HUDEP-2 (cell line): ENCODE results near the gene ILF2.
A peak's percentile ranks its signal among the peaks of the same experiment; 100 is the strongest.

Source experiments
- DNase-seq, 76 experiments: peaks; one replicate each; lab custom pipeline; 2025; ENCODE audit not compliant: unreplicated experiment in 76 of 76; lab: John Stamatoyannopoulos, UW

Gene ILF2

DNA sequence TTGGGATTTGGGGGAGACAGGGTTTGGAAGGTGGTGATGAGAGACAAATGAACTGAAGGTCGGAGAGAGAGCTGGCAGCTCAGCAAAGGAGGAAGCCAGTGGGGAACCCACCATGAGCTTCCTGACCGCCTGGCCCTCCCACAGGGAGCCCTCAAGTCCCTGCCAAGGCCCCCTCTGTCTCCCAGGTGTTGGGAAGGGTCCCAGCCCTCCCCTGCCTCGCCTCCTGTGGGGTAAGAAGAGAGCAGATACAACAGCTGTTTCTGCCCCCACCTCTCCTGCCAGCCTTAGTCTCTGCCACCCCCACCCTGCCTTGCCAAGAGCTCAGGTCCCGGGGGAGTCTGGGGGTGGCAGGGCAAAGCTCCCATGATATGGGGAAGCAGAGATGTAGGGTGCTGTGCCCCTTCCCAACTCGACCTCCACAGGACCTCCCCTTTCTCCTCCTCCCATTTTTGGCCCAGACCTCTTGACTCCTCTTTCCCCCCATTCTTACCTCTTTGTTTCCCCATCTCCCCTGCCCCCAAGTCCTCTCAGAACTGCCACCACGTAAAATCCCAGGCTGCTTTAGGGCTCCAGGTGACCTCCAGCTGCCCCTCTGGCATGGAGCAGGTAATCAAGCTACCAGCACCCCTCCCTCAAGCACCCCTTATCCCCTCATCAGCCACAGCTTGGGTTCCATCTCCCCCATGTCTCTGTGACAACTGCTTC is 42.0 kb downstream of the ILF2 start:
- DNase-seq, result no peak

DNA sequence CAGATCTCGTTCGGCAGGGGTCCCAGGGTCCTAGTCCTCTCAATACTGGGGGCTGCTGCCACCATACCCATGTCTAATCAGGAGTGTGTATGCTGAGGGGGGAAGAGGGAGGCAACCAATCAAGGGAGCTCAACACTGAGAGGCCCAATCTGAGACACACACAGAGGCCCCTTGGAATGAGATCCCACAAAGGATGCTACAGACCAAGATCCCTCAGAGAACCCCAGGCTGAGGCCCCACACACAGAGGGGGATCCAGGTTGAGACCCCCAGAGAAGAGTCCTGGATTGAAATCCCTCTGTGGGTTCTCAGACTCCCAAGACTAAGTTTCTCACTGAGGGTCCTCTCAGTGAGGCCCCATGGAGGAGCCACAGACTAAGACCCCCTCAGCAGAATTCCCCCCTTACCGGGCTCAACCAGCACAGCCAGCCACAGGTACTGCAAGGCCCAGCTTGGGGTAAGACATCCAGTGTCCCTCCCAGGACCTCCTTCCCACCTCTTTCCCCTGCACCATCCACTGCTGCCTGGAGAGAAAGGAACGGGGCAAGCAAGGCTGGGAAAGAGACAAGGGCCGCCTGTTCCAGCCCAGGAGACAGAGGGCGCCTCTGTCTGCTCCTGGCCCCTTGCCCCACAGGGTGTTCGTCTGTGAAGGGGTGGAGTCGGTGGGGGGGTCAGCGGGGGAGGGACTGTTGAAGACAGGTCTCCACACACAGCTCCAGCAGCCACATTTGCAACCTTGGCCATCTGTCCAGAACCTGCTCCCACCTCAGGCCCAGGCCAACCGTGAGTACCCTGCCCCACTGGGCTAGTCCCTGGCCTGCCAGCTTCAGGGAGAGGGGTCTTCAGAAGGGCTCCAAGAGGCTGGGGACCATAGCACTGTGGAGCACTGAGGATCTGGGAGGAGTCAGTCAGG is 42.8 kb downstream of the ILF2 start, which contains the start of gene S100A1:
S100A1 (plus strand) TSS at position 720 of the 912 bp plus-strand sequence. CDS start 2,088 bp downstream, outside the sequence.
- DNase-seq, result peak in 29 of 76 experiments; percentile 7 to 63 (median 27)

DNA sequence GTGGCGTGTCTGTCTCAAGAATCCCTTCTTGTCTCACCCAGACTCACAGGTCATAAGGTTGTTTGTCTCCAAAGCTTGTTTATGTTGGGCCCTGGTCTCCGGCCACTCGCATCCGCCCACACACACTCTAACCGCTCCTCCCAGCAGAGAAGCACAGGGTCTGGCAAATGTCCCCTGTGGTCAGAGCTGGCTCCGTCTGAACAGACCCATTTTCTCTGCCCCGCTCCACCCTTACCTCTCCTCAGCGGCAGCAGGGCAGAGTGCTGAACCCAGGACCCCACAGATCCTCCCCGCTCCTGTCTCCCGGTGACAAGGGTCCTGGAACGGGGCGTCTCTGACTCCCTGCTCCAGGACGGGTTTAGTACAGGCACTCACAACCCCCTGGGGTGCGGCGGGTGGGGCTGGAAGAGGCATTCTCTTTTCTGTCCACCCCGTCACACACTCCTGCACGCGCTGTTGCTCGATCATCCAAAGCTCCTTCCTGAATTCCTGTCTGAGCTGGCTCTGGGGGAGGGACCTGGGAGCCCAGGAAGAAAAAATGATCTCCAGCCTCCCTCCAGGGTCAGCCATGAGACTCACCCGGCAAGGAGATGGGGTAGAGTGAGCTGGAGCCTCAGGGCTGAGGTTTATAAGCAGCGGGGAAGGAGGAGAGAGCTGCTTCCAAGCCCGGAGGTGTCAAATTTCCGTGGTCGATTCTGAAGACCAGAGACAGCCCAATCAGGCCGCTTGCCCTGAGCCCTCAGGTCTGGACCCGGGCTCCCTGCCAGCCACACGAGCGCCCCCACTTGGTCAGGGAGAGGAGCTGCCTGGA is 43.7 kb downstream of the ILF2 start, which contains the start of gene S100A13:
S100A13 (minus strand) TSS at position 602 of the 811 bp plus-strand sequence. CDS start 1,033 bp downstream, outside the sequence.
- peak in 30 of 76 experiments; percentile 6 to 68 (median 26) for DNase-seq

DNA sequence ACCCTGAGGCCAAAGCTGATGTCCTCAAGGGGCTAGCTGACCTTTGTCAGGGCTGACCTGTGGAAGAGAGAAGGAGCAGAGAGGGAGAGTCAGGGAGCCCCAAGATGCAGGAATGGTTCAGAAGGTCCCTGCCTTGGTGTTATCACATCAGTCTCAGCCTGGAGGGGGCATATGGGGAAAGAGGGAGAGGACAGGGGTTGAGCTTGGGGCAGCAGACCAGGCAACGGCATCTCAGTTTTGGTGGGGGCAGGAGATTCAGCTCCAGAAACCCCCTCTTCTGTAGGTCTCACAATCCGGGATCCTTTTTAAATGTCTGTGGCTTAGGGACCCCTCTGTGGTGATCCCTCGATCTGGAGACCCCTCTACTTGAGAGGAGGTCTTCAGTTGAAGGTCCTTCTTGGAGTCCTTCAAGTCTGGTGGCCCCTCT is 44.3 kb downstream of the ILF2 start:
- DNase-seq, result no peak

DNA sequence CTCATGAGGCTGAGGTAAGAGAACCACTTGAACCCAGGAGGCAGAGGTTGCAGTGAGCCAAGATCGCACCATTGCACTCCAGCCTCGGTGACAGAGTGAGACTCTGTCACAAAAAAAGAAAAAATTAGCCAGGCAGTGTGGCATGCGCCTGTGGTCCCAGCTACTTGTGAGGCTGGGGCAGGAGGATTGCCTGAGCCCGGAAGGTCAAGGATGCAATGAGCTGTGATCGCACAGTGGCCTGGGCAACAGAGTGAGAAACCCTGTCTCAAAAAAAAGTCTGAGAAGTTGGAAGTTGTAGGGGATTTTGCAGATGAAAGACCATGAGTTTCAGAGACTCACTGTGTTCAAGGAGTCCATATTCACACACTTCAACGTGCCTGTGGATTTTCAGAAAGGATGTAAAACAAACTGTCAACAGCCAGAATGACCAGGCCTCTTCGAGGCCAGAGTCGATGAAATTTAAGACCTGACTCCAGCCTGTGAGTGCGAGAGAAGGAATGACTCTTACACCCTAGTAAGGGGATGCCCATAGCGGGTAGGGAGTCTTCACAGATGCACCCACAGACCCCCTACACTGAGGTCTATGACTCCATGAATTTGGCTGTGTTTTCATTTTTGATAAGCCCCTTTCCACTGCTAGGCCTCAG is 45.7 kb downstream of the ILF2 start:
- DNase-seq, result no peak

DNA sequence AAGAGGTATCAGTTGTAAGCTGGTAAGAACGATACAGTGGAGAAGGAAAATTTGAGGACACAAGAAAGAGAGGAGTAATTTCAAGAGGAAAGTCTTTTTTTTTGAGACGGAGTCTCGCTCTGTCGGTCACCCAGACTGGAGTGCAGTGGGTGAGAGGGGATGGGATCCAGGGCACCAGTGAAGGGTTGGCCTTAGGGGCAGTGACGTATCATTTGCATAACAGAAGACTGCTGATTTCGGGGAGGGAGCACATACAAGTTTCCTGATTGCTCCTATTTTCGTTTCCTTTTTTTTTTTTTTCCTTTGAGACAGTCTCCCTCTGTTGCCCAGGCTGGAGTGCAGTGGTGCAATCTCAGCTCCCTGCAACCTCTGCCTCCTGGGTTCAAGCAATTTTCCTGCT is 47.7 kb downstream of the ILF2 start:
- DNase-seq, result no peak

DNA sequence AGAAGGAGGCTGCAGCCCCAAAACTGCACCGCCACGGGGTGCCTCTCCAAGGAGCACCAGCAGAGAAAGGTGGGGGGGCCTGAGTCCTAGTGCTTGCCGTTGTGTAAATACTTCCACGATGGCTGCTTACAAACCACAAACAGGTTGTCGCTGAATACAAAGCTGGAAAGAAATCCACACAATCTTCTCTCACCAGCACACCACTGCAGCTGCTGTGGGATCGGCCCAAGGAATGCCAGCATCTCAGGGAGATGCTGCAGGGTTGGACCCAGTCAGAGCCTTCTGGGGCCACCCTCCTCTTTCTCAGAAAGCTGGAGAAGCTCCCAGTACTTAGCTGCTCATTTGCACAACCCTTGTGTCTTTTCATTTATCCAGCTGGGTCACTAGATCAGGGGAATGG is 51.6 kb downstream of the ILF2 start:
- no peak for DNase-seq

DNA sequence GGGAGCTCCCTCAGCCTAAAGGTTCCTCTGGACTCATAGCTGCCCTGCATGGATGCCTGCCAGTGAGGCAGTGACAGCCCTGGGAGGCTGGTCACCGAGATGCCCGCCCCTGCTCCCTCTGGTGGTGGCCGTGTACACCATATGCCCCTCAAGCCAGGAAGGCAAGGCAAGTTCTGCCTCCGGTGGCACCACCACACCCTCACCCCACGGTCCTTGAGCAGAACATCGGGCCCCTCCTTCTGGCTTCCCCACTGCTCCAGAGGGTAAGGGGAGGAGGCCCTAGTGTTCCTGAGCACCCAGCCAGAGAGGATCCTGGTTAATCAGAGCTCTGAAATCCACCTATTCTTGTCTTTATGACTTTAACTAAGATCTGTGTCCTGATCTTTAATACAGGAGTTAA is 53.1 kb downstream of the ILF2 start:
- no peak for DNase-seq

DNA sequence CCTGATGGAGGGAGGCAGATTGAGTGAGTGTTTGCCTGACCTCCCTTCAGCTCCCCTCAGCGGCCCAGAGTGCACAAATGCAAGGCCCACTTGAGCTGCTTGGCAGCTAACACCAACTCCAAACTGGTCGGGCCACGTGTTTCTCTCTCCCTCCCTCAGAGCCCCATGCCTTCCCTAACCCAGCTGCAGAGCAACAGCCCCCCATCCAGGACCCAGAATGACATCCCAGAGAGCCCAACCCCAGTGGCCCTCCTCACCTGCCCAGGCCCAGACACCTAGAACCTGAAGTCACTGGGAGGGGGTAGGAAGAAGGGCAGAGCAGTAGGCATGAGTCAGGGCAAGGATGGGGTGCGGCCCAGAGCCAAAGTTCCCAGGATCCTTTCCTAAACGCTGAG is 53.9 kb downstream of the ILF2 start:
- DNase-seq, result no peak

DNA sequence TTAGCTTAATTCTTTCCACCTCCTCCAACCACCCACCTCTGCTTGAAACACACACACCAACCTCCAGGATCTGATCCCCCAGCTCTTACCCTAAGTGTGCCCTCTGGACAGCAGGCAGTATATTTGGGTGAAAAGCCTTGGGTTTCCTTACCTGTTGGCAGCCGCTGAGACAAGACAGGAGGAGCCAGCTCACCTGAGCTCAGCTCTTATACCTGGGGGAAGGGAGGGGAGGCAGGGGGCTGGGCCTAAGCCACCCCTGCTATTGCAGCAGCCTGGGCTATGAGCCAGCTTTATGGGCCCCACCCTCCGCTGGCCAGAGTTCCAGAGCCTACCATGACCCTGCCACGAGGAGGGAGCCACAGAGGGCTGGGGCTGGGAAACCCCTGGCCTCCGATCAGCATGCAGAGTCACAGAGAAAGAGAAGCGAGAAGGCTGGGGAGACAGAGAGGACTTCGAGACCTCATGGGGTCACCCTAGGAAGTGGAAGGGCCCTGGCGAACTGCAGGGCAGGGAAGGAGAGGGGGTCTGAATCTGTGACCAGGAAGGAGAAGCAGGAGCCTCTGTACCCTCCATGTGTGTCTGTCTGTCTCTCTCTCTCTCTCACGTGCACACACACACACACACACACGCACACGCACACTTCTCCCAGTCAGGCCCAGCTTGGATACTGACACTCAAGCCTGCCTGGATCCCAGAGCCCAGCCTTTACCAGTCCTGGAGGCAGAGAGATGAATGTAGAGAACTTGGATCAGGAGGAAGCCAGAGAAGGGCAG is 54.5 kb downstream of the ILF2 start, which contains the start of gene S100A14:
S100A14 (minus strand) TSS at position 182 of the 773 bp plus-strand sequence. CDS start 467 bp downstream, outside the sequence.
- peak in 56 of 76 experiments; percentile 8 to 70 (median 42) for DNase-seq

DNA sequence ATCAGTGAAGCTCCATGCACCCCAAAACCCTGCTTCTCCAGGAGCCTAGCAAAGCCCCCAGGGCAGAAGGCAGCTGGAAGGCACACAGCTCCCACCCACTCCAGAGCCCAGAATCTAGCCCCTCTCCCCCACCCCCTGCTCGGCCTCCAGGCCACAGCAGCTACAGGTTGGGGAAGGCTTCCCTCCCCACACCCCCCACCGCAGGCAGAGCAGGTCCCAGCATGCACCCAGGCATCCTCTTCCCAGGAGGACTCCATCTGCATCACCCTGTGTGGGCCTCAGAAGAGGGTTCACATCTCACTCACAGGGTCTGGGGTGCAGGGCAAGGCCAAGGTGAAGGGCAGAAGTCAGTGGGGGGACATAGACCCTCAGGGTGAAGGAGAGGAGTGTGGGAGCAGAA is 55.4 kb downstream of the ILF2 start:
- DNase-seq, result no peak

DNA sequence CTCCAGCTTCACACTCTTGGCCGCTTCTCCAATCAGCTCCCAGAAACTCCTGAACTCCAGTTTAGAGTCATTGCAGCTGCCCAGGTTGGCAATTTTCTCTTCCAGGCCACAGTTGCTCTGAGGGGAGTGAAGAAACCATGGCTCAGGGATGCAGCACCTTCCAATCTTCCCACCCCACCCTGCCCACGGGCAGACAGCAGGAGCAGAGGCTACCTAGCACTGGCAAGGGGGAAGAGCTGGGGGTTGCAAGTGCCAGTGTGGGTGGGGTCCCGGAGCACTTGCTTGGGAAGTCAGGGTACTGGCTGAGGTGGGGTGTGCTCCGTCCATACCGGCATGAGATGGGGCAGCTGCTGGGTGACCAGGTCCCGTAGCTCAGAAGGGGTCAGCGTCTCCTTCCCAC is 55.9 kb downstream of the ILF2 start:
- no peak for DNase-seq

DNA sequence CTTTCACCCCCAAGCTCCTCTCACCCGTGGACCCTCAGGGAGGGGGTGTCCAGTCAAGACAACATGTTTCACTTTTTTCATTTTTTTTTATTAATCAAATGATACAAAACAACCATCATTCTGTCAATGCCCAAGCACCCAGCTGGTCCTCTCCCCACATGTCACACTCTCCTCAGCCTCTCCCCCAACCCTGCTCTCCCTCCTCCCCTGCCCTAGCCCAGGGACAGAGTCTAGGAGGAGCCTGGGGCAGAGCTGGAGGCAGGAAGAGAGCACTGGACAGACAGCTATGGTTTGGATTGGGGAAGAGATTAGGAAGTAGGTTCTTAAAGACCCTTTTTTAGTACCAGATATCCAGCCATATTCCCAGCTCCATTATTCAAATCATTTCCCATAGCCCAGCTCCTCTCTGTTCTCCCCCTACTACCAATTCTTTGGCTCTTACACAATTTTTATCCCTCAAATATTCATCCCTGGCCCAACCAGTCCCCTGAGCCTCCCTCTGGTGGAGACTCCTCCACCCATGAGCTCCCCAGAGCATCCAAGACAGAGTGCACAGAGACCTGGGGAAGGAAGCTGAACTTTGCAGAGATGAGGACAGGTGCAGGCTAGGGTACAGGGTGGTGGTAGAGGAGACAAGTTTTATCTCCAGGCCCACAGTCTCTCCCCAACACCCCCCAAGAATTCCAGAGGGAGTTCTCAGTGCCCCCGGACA is 56.4 kb downstream of the ILF2 start:
- no peak for DNase-seq

DNA sequence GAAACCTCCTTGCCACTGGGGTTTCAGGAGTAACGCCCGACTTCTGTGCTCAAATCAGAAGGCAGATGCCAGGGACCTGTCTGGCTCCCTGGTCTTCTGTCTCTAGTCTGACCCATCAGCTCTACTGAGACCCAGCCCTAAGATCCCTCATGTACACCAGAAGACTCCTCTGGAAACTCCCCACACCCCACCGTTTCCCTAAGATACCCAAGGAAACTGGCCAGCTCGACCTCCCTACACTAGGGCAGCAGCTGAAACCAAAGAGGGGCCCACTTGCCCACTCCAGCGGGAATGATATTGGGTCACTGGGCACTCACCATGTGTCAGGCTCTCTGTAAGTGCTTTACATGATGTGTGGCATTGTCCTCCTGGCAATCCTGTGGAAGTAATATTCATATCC is 57.4 kb downstream of the ILF2 start:
- DNase-seq, result no peak

DNA sequence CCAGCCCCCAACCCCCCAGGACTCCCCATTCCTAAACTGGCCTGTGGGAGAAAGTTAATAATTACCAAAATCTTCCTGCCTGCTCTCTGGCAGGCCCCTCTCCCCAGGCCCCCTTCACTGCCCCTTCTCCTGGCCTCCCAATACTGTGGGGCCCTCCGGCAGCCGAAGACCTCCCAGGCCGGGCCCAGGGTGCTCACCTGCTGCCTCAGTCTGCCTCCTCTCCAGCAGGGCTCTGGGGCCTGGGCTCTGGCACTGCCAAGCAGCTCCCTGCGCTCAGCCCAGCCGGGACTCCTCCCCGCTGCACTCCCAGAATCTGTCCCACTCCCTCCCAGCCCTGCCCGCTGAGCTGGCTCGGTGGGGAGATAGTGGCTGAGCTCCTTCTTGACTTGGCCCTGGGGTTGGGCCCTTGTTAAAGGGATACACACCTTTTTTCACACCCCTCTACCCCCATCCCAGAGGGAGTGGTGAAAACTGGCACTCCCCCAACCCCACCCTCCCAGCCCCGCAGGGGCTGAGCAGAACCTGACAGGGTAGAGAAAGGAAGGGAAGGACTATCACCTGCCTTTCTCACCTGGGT is 58.0 kb downstream of the ILF2 start, which contains the start of gene S100A16:
S100A16 (minus strand) TSS at position 383 of the 577 bp plus-strand sequence. CDS start 4,986 bp downstream, outside the sequence.
- DNase-seq, result peak in 46 of 76 experiments; percentile 11 to 63 (median 35)

DNA sequence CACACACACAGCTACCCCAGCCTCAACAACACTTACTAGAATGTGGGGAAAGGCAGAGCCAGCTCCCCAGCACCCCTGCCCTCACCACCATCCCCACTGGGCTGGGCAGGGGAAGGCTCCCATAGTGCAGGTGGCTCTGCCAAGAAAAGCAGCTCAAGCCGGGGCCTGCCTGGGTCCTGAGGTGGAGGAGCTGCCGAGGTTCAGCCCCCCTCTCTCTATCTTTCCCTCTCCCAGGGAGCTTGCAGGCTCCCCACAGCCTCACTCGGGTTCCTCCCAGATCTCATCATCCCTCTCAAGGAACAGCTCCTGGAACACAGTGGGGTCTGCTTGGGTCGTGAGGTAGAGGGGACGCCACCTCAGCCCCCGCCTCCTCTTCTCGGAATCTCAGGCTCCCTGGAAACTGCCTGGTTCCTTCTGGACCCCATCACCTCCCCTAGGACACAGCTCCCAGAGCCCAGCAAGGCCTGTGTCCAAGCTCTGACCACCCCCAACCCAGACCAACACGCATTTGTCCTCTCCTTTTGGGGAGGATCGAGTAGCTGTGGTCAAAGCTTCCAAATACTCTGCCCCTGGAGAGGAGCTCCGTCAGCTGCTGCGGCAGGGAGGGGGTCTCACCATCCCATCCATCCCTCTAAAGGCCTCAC is 58.6 kb downstream of the ILF2 start:
- no peak for DNase-seq
